Panc1 (cell line): ENCODE data around the gene GAP43.

ENCODE experiments used
- SIN3A ChIP-seq: IDR thresholded peaks from 2 replicates; pipeline ENCODE4 v1.6.1; 2012; ENCODE audit warnings: low read depth, mild to moderate bottlenecking, low read length, moderate library complexity, borderline replicate concordance; ENCODE audit not compliant: insufficient read depth
- TF ChIP-seq, protein P1 (sequence below): fragments of 450-650 bp; IDR thresholded peaks from 2 replicates; pipeline ENCODE4 v1.5.1; 2017; ENCODE audit warnings: mild to moderate bottlenecking

- TF ChIP-seq, protein P1, sequence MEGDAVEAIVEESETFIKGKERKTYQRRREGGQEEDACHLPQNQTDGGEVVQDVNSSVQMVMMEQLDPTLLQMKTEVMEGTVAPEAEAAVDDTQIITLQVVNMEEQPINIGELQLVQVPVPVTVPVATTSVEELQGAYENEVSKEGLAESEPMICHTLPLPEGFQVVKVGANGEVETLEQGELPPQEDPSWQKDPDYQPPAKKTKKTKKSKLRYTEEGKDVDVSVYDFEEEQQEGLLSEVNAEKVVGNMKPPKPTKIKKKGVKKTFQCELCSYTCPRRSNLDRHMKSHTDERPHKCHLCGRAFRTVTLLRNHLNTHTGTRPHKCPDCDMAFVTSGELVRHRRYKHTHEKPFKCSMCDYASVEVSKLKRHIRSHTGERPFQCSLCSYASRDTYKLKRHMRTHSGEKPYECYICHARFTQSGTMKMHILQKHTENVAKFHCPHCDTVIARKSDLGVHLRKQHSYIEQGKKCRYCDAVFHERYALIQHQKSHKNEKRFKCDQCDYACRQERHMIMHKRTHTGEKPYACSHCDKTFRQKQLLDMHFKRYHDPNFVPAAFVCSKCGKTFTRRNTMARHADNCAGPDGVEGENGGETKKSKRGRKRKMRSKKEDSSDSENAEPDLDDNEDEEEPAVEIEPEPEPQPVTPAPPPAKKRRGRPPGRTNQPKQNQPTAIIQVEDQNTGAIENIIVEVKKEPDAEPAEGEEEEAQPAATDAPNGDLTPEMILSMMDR = no peak
- no peak for TF ChIP-seq SIN3A
Measured at GRCh38 chr3:115766587-115767482, 143.5 kb downstream of the GAP43 start.
